HEK293 (cell line): ENCODE results near the gene MTUS2.

Source experiments
- CTCF ChIA-PET: fragments of 350-600 bp; formaldehyde crosslinking; extraction: SDS; loops from one replicate; lab custom pipeline; 2021; ENCODE audit warnings: antibody characterized with exemption; lab: Yijun Ruan, JAX
- POLR2A ChIA-PET: fragments of 300-600 bp; formaldehyde crosslinking; extraction: SDS; loops from one replicate; lab custom pipeline; 2020; ENCODE audit warnings: antibody characterized with exemption, inconsistent platforms; lab: Yijun Ruan, JAX
- H3K27ac ChIP-seq: fragments of 200-500 bp; sonication (Bioruptor generic); 2 replicates; pipeline ENCODE4 v1.5.1; 2014; ENCODE audit warnings: low read depth, low read length, control low read depth, inconsistent platforms; ENCODE audit errors: extremely low read depth
- H3K36me3 ChIP-seq, 2 experiments: fragments of 200-500 bp in 1 of 2; sonication (Bioruptor generic) in 1 of 2; 1 replicate in 1 of 2; 2 replicates in 1 of 2; pipeline ENCODE4 v1.5.1; 2014 to 2017; ENCODE audit warnings: inconsistent platforms in 2 of 2, low read length in 2 of 2; ENCODE audit not compliant: control insufficient read depth in 2 of 2, insufficient read depth in 1 of 2
- H3K4me1 ChIP-seq: fragments of 200-500 bp; sonication (Bioruptor generic); 2 replicates; pipeline ENCODE4 v1.5.1; 2014; ENCODE audit warnings: mild to moderate bottlenecking, low read length, inconsistent platforms; ENCODE audit not compliant: control insufficient read depth, insufficient read depth
- H3K4me3 ChIP-seq: 2 replicates; pipeline ENCODE4 v1.5.1; 2011; ENCODE audit warnings: low read depth, mild to moderate bottlenecking, control low read depth, low read length, moderate library complexity
- H3K9me3 ChIP-seq: fragments of 200-500 bp; sonication (Bioruptor generic); 2 replicates; pipeline ENCODE4 v1.5.1; 2014; ENCODE audit warnings: low read depth, low read length, inconsistent platforms; ENCODE audit not compliant: control insufficient read depth, insufficient read depth
- KLF1 ChIP-seq: fragments of 450-650 bp; formaldehyde crosslinking; IDR thresholded peaks from 2 replicates; pipeline ENCODE4 v1.5.1; 2016; ENCODE audit warnings: missing biosample characterization, missing genetic modification characterization
- MEIS1 ChIP-seq: sonication (generic); formaldehyde crosslinking; IDR thresholded peaks from 2 replicates; pipeline ENCODE4 v1.8.1; 2022; ENCODE audit warnings: missing genetic modification reagents, mild to moderate bottlenecking, borderline replicate concordance
- ZBTB21 ChIP-seq: fragments of 450-650 bp; formaldehyde crosslinking; IDR thresholded peaks from 2 replicates; pipeline ENCODE4 v1.5.1; 2017; ENCODE audit warnings: missing biosample characterization, missing genetic modification characterization
- ZNF132 ChIP-seq: fragments of 450-650 bp; formaldehyde crosslinking; IDR thresholded peaks from 2 replicates; pipeline ENCODE4 v1.5.1; 2017; ENCODE audit warnings: missing biosample characterization, missing genetic modification characterization, borderline replicate concordance
- ZNF366 ChIP-seq: fragments of 450-650 bp; formaldehyde crosslinking; conservative IDR thresholded peaks from 2 replicates; pipeline ENCODE4 v1.5.1; 2016; ENCODE audit warnings: missing biosample characterization, missing genetic modification characterization
- ZNF394 ChIP-seq: fragments of 450-650 bp; formaldehyde crosslinking; IDR thresholded peaks from 2 replicates; pipeline ENCODE4 v1.5.1; 2016; ENCODE audit warnings: missing biosample characterization, missing genetic modification characterization, mild to moderate bottlenecking, moderate library complexity, borderline replicate concordance
- ZNF521 ChIP-seq: fragments of 450-650 bp; formaldehyde crosslinking; IDR thresholded peaks from 2 replicates; pipeline ENCODE4 v1.5.1; 2017; ENCODE audit warnings: missing biosample characterization, mild to moderate bottlenecking, missing genetic modification characterization
- ZNF596 ChIP-seq: fragments of 450-650 bp; IDR thresholded peaks from 2 replicates; pipeline ENCODE4 v1.5.0; 2018; ENCODE audit warnings: missing biosample characterization, mild to moderate bottlenecking, missing genetic modification characterization, moderate library complexity
- ZNF692 ChIP-seq: fragments of 450-650 bp; formaldehyde crosslinking; IDR thresholded peaks from 2 replicates; pipeline ENCODE4 v1.5.1; 2016; ENCODE audit warnings: missing biosample characterization, missing genetic modification characterization
- ZNF785 ChIP-seq: fragments of 450-650 bp; formaldehyde crosslinking; IDR thresholded peaks from 2 replicates; pipeline ENCODE4 v1.5.1; 2016; ENCODE audit warnings: missing biosample characterization, missing genetic modification characterization
- TF ChIP-seq, protein P1 (sequence below): fragments of 450-650 bp; formaldehyde crosslinking; IDR thresholded peaks from 2 replicates; pipeline ENCODE4 v1.5.1; 2016; ENCODE audit warnings: missing biosample characterization, missing genetic modification characterization, borderline replicate concordance
- TF ChIP-seq, protein P2 (sequence below): fragments of 450-650 bp; formaldehyde crosslinking; IDR thresholded peaks from 2 replicates; pipeline ENCODE4 v1.5.1; 2016; ENCODE audit warnings: missing biosample characterization, missing genetic modification characterization, borderline replicate concordance
- TF ChIP-seq, protein P3 (sequence below): fragments of 450-650 bp; formaldehyde crosslinking; IDR thresholded peaks from 2 replicates; pipeline ENCODE4 v1.5.1; 2017; ENCODE audit warnings: missing biosample characterization, missing genetic modification characterization
- TF ChIP-seq, protein P4 (sequence below): fragments of 450-650 bp; formaldehyde crosslinking; IDR thresholded peaks from 2 replicates; pipeline ENCODE4 v1.5.1; 2016; ENCODE audit warnings: missing biosample characterization, missing genetic modification characterization
- TF ChIP-seq, protein P5 (sequence below): fragments of 450-650 bp; formaldehyde crosslinking; IDR thresholded peaks from 2 replicates; pipeline ENCODE4 v1.5.1; 2017; ENCODE audit warnings: missing biosample characterization, mild to moderate bottlenecking, missing genetic modification characterization, moderate library complexity
- TF ChIP-seq, protein P6 (sequence below): fragments of 450-650 bp; formaldehyde crosslinking; IDR thresholded peaks from 2 replicates; pipeline ENCODE4 v1.5.1; 2016; ENCODE audit warnings: missing biosample characterization, missing genetic modification characterization

The MTUS2 gene

DNA sequence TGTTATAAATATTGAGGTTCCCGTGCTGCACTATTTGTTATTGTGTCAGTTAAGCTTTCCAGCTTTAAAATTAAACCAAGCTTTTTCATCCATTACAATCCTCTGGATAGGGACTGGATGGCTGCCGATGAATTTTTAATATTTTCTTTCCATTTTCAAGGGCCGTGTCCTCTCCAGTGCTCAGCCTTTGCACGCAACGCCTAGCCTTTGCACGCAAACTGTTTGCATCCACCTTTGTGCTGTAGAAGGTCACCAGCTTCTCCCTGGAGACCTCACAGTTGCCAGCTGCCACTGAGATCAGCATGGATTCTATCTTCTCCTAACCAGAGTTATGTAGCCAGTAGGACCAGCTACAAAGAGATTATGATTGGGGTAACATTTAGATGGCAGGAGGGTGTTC lies 534.9 kb downstream of the MTUS2 start (continued):
- TF ChIP-seq, protein P1, sequence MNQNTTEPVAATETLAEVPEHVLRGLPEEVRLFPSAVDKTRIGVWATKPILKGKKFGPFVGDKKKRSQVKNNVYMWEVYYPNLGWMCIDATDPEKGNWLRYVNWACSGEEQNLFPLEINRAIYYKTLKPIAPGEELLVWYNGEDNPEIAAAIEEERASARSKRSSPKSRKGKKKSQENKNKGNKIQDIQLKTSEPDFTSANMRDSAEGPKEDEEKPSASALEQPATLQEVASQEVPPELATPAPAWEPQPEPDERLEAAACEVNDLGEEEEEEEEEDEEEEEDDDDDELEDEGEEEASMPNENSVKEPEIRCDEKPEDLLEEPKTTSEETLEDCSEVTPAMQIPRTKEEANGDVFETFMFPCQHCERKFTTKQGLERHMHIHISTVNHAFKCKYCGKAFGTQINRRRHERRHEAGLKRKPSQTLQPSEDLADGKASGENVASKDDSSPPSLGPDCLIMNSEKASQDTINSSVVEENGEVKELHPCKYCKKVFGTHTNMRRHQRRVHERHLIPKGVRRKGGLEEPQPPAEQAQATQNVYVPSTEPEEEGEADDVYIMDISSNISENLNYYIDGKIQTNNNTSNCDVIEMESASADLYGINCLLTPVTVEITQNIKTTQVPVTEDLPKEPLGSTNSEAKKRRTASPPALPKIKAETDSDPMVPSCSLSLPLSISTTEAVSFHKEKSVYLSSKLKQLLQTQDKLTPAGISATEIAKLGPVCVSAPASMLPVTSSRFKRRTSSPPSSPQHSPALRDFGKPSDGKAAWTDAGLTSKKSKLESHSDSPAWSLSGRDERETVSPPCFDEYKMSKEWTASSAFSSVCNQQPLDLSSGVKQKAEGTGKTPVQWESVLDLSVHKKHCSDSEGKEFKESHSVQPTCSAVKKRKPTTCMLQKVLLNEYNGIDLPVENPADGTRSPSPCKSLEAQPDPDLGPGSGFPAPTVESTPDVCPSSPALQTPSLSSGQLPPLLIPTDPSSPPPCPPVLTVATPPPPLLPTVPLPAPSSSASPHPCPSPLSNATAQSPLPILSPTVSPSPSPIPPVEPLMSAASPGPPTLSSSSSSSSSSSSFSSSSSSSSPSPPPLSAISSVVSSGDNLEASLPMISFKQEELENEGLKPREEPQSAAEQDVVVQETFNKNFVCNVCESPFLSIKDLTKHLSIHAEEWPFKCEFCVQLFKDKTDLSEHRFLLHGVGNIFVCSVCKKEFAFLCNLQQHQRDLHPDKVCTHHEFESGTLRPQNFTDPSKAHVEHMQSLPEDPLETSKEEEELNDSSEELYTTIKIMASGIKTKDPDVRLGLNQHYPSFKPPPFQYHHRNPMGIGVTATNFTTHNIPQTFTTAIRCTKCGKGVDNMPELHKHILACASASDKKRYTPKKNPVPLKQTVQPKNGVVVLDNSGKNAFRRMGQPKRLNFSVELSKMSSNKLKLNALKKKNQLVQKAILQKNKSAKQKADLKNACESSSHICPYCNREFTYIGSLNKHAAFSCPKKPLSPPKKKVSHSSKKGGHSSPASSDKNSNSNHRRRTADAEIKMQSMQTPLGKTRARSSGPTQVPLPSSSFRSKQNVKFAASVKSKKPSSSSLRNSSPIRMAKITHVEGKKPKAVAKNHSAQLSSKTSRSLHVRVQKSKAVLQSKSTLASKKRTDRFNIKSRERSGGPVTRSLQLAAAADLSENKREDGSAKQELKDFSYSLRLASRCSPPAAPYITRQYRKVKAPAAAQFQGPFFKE (tag by site-specific recombination), result no peak
- TF ChIP-seq MEIS1 (CRISPR knock-in tag) (no peak), ZNF596 (tag by site-specific recombination) (no peak), ZNF785 (tag by site-specific recombination) (no peak), ZNF521 (tag by site-specific recombination) (no peak), ZNF132 (tag by site-specific recombination) (no peak)
- TF ChIP-seq, all 188 proteins: peak for 0

DNA sequence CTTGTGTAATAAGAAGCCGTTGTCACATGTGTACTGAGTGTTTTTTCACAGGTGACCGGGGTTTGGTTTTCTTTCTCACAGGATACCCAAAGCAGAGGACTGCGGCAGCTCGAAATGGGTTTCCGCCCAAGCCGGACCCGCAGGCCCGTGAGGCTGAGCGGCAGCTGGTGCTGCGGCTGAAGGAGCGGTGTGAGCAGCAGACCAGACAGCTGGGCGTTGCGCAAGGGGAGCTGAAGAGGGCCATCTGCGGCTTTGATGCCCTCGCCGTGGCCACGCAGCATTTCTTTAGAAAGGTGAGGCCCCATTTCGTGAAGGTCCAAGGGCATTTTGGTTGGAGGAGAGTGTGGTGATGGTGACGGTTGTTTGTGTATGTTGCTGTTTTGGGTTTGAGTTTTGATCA lies 539.0 kb downstream of the MTUS2 start:
- ChIA-PET CTCF (interaction anchor here (0.6 kb wide), 2 partner anchors 10 to 370 kb away, joined by 3 read pairs; no protein-coding TSS in a partner anchor), POLR2A (no interaction called here)
- TF ChIP-seq ZNF692 (tag by site-specific recombination), result no peak
- TF ChIP-seq ZNF366 (tag by site-specific recombination), result no peak
- TF ChIP-seq, protein P2, sequence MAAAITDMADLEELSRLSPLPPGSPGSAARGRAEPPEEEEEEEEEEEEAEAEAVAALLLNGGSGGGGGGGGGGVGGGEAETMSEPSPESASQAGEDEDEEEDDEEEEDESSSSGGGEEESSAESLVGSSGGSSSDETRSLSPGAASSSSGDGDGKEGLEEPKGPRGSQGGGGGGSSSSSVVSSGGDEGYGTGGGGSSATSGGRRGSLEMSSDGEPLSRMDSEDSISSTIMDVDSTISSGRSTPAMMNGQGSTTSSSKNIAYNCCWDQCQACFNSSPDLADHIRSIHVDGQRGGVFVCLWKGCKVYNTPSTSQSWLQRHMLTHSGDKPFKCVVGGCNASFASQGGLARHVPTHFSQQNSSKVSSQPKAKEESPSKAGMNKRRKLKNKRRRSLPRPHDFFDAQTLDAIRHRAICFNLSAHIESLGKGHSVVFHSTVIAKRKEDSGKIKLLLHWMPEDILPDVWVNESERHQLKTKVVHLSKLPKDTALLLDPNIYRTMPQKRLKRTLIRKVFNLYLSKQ (tag by site-specific recombination), result no peak
- TF ChIP-seq, protein P3, sequence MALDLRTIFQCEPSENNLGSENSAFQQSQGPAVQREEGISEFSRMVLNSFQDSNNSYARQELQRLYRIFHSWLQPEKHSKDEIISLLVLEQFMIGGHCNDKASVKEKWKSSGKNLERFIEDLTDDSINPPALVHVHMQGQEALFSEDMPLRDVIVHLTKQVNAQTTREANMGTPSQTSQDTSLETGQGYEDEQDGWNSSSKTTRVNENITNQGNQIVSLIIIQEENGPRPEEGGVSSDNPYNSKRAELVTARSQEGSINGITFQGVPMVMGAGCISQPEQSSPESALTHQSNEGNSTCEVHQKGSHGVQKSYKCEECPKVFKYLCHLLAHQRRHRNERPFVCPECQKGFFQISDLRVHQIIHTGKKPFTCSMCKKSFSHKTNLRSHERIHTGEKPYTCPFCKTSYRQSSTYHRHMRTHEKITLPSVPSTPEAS, result no peak
- no peak for TF ChIP-seq ZNF394 (tag by site-specific recombination)

GRCh38 chr13:29361716-29362115 lies 541.6 kb downstream of the MTUS2 start:
- Histone ChIP-seq H3K27ac (no peak overlapping the region), H3K4me1 (no peaks in the 10 kb centered on the region), H3K9me3 (no peaks in the 10 kb centered on the region), H3K36me3 (no peaks in the 10 kb centered on the region), H3K4me3 (no peak overlapping the region)
- ChIA-PET POLR2A (no interaction called here), CTCF (interaction anchor here (1.2 kb wide), 1 partner anchor 11 kb away, joined by 10 read pairs; no protein-coding TSS in a partner anchor)
- TF ChIP-seq, protein P4, sequence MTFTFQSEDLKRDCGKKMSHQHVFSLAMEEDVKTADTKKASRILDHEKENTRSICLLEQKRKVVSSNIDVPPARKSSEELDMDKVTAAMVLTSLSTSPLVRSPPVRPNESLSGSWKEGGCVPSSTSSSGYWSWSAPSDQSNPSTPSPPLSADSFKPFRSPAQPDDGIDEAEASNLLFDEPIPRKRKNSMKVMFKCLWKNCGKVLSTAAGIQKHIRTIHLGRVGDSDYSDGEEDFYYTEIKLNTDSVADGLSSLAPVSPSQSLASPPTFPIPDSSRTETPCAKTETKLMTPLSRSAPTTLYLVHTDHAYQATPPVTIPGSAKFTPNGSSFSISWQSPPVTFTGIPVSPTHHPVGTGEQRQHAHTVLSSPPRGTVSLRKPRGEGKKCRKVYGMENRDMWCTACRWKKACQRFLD, result no peak
- TF ChIP-seq ZBTB21 (tag by site-specific recombination) (no peak), KLF1 (no peak)
- TF ChIP-seq, protein P5, sequence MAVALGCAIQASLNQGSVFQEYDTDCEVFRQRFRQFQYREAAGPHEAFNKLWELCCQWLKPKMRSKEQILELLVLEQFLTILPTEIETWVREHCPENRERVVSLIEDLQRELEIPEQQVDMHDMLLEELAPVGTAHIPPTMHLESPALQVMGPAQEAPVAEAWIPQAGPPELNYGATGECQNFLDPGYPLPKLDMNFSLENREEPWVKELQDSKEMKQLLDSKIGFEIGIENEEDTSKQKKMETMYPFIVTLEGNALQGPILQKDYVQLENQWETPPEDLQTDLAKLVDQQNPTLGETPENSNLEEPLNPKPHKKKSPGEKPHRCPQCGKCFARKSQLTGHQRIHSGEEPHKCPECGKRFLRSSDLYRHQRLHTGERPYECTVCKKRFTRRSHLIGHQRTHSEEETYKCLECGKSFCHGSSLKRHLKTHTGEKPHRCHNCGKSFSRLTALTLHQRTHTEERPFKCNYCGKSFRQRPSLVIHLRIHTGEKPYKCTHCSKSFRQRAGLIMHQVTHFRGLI (tag by site-specific recombination), result no peak
- TF ChIP-seq, protein P6, sequence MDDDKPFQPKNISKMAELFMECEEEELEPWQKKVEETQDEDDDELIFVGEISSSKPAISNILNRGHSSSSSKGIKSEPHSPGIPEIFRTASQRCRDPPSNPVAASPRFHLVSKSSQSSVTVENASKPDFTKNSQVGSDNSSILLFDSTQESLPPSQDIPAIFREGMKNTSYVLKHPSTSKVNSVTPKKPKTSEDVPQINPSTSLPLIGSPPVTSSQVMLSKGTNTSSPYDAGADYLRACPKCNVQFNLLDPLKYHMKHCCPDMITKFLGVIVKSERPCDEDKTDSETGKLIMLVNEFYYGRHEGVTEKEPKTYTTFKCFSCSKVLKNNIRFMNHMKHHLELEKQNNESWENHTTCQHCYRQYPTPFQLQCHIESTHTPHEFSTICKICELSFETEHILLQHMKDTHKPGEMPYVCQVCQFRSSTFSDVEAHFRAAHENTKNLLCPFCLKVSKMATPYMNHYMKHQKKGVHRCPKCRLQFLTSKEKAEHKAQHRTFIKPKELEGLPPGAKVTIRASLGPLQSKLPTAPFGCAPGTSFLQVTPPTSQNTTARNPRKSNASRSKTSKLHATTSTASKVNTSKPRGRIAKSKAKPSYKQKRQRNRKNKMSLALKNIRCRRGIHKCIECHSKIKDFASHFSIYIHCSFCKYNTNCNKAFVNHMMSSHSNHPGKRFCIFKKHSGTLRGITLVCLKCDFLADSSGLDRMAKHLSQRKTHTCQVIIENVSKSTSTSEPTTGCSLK (tag by site-specific recombination), result no peak

More for the DNA sequence above, 539.0 kb downstream of the MTUS2 start:
- Histone ChIP-seq H3K4me3 (no peak overlapping the region), H3K9me3 (no peaks in the 10 kb centered on the region), H3K4me1 (no peaks in the 10 kb centered on the region), H3K27ac (no peak overlapping the region), H3K36me3 (no peaks in the 10 kb centered on the region)
